K562 (cell line): ENCODE results near the gene MIB2.

Experiments
- ATF3 ChIP-seq, 2 experiments: fragments of 450-650 bp in 1 of 2; sonication (generic) in 1 of 2; formaldehyde crosslinking in 1 of 2; IDR thresholded peaks in 1 of 2; conservative IDR thresholded peaks in 1 of 2; 2 replicates each; pipeline versions ENCODE4 v1.6.1 to v1.8.1; 2016 to 2023; ENCODE audit warnings: mild to moderate bottlenecking in 2 of 2, moderate library complexity in 2 of 2, inconsistent platforms in 1 of 2, missing genetic modification reagents in 1 of 2
- CHD2 ChIP-seq: IDR thresholded peaks from 2 replicates; pipeline ENCODE4 v1.6.1; 2011; ENCODE audit warnings: low read depth, low read length
- L3MBTL2 ChIP-seq: fragments of 450-650 bp; IDR thresholded peaks from 2 replicates; pipeline ENCODE4 v1.6.1; 2016; ENCODE audit warnings: mild to moderate bottlenecking, moderate library complexity
- MAX ChIP-seq: sonication (generic); formaldehyde crosslinking; IDR thresholded peaks from 2 replicates; pipeline ENCODE4 v1.9.0; 2022; ENCODE audit warnings: mild to moderate bottlenecking, missing genetic modification reagents
- SRF ChIP-seq, 2 experiments: fragments of 250-450, 450-650 bp in 1 of 2; sonication (Bioruptor Pico) in 1 of 2; sonication (generic) in 1 of 2; formaldehyde crosslinking; IDR thresholded peaks; 2 replicates each; pipeline versions ENCODE4 v1.5.0 to v1.5.1; 2020 to 2022; ENCODE audit warnings: mild to moderate bottlenecking in 1 of 2, missing genetic modification reagents in 1 of 2
- TAF1 ChIP-seq: IDR thresholded peaks from 2 replicates; pipeline ENCODE4 v1.6.1; 2011; ENCODE audit warnings: mild to moderate bottlenecking, low read length, moderate library complexity; ENCODE audit not compliant: insufficient read depth, control insufficient read depth, severe bottlenecking; ENCODE audit errors: extremely low read depth
- TEAD2 ChIP-seq: fragments of 450-650 bp; IDR thresholded peaks from 2 replicates; pipeline ENCODE4 v1.6.1; 2016; ENCODE audit warnings: missing genetic modification characterization, control low read depth, missing compliant biosample characterization
- U2AF2 ChIP-seq: fragments of 200-400 bp; formaldehyde crosslinking; optimal IDR thresholded peaks from 2 replicates; pipeline ENCODE3; 2017; ENCODE audit warnings: low read depth, mild to moderate bottlenecking, low read length
- YY1 ChIP-seq, 3 experiments: IDR thresholded peaks; 2 replicates each; pipeline ENCODE4 v1.6.1; 2011; ENCODE audit warnings: low read length in 2 of 3, mild to moderate bottlenecking in 2 of 3, moderate library complexity in 2 of 3, borderline replicate concordance in 1 of 3, control low read depth in 1 of 3, low read depth in 1 of 3; ENCODE audit not compliant: insufficient read depth in 3 of 3, insufficient replicate concordance in 2 of 3, control insufficient read depth in 1 of 3, insufficient read length in 1 of 3; ENCODE audit errors: extremely low read depth in 1 of 3
- ZNF512 ChIP-seq: IDR thresholded peaks from 2 replicates; pipeline ENCODE4 v1.6.1; 2016; ENCODE audit warnings: missing genetic modification characterization, missing compliant biosample characterization
- TF ChIP-seq, protein P1 (sequence below), 3 experiments: IDR thresholded peaks in 2 of 3; conservative IDR thresholded peaks in 1 of 3; 2 replicates each; pipeline ENCODE4 v1.5.1; 2011 to 2012; ENCODE audit warnings: low read length in 3 of 3, mild to moderate bottlenecking in 3 of 3, control low read depth in 2 of 3, improper control_type of control experiment in 1 of 3, inconsistent platforms in 1 of 3, low read depth in 1 of 3, mixed read lengths in 1 of 3, moderate library complexity in 1 of 3; ENCODE audit not compliant: insufficient read depth in 2 of 3
- TF ChIP-seq, protein P2 (sequence below): IDR thresholded peaks from 2 replicates; pipeline ENCODE4 v1.6.1; 2011; ENCODE audit warnings: borderline replicate concordance, low read depth, mild to moderate bottlenecking, moderate library complexity, low read length; ENCODE audit not compliant: insufficient read depth, poor library complexity, severe bottlenecking
- TF ChIP-seq, protein P3 (sequence below): sonication (generic); formaldehyde crosslinking; IDR thresholded peaks from 2 replicates; pipeline ENCODE4 v1.8.0; 2023; ENCODE audit warnings: missing genetic modification reagents, mild to moderate bottlenecking, borderline replicate concordance
- TF ChIP-seq, protein P4 (sequence below): sonication (generic); formaldehyde crosslinking; IDR thresholded peaks from 2 replicates; pipeline ENCODE4 v1.5.0; 2020; ENCODE audit warnings: missing genetic modification reagents

- no peak for TF ChIP-seq YY1 (IDR thresholded peaks at IDR 0.05; ENCODE audit: borderline replicate concordance in 1 of 3, control insufficient read depth in 1 of 3, extremely low read depth in 1 of 3, insufficient read depth in 3 of 3, insufficient read length in 1 of 3, insufficient replicate concordance in 2 of 3, low read depth in 1 of 3, low read length in 2 of 3)
- TF ChIP-seq MAX (CRISPR knock-in tag), result no peak
- TF ChIP-seq ZNF512 (tag), result no peak
- no peak for TF ChIP-seq CHD2
- TF ChIP-seq, protein P1, sequence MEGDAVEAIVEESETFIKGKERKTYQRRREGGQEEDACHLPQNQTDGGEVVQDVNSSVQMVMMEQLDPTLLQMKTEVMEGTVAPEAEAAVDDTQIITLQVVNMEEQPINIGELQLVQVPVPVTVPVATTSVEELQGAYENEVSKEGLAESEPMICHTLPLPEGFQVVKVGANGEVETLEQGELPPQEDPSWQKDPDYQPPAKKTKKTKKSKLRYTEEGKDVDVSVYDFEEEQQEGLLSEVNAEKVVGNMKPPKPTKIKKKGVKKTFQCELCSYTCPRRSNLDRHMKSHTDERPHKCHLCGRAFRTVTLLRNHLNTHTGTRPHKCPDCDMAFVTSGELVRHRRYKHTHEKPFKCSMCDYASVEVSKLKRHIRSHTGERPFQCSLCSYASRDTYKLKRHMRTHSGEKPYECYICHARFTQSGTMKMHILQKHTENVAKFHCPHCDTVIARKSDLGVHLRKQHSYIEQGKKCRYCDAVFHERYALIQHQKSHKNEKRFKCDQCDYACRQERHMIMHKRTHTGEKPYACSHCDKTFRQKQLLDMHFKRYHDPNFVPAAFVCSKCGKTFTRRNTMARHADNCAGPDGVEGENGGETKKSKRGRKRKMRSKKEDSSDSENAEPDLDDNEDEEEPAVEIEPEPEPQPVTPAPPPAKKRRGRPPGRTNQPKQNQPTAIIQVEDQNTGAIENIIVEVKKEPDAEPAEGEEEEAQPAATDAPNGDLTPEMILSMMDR (IDR thresholded peaks at IDR 0.05 in 2 of 3, conservative IDR thresholded peaks at IDR 0.05 in 1 of 3; ENCODE audit: insufficient read depth in 2 of 3, low read depth in 1 of 3, low read length in 3 of 3), result no peak
- TF ChIP-seq, protein P2, sequence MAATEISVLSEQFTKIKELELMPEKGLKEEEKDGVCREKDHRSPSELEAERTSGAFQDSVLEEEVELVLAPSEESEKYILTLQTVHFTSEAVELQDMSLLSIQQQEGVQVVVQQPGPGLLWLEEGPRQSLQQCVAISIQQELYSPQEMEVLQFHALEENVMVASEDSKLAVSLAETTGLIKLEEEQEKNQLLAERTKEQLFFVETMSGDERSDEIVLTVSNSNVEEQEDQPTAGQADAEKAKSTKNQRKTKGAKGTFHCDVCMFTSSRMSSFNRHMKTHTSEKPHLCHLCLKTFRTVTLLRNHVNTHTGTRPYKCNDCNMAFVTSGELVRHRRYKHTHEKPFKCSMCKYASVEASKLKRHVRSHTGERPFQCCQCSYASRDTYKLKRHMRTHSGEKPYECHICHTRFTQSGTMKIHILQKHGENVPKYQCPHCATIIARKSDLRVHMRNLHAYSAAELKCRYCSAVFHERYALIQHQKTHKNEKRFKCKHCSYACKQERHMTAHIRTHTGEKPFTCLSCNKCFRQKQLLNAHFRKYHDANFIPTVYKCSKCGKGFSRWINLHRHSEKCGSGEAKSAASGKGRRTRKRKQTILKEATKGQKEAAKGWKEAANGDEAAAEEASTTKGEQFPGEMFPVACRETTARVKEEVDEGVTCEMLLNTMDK, result no peak
- no peak for TF ChIP-seq TAF1
- TF ChIP-seq, protein P3, sequence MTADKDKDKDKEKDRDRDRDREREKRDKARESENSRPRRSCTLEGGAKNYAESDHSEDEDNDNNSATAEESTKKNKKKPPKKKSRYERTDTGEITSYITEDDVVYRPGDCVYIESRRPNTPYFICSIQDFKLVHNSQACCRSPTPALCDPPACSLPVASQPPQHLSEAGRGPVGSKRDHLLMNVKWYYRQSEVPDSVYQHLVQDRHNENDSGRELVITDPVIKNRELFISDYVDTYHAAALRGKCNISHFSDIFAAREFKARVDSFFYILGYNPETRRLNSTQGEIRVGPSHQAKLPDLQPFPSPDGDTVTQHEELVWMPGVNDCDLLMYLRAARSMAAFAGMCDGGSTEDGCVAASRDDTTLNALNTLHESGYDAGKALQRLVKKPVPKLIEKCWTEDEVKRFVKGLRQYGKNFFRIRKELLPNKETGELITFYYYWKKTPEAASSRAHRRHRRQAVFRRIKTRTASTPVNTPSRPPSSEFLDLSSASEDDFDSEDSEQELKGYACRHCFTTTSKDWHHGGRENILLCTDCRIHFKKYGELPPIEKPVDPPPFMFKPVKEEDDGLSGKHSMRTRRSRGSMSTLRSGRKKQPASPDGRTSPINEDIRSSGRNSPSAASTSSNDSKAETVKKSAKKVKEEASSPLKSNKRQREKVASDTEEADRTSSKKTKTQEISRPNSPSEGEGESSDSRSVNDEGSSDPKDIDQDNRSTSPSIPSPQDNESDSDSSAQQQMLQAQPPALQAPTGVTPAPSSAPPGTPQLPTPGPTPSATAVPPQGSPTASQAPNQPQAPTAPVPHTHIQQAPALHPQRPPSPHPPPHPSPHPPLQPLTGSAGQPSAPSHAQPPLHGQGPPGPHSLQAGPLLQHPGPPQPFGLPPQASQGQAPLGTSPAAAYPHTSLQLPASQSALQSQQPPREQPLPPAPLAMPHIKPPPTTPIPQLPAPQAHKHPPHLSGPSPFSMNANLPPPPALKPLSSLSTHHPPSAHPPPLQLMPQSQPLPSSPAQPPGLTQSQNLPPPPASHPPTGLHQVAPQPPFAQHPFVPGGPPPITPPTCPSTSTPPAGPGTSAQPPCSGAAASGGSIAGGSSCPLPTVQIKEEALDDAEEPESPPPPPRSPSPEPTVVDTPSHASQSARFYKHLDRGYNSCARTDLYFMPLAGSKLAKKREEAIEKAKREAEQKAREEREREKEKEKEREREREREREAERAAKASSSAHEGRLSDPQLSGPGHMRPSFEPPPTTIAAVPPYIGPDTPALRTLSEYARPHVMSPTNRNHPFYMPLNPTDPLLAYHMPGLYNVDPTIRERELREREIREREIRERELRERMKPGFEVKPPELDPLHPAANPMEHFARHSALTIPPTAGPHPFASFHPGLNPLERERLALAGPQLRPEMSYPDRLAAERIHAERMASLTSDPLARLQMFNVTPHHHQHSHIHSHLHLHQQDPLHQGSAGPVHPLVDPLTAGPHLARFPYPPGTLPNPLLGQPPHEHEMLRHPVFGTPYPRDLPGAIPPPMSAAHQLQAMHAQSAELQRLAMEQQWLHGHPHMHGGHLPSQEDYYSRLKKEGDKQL, result no peak
- no peak for TF ChIP-seq L3MBTL2
- TF ChIP-seq ATF3 (IDR thresholded peaks at IDR 0.05), result no peak
- TF ChIP-seq ATF3 (CRISPR knock-in tag; conservative IDR thresholded peaks at IDR 0.05), result no peak
- no peak for TF ChIP-seq U2AF2
- TF ChIP-seq SRF (CRISPR knock-in tag; IDR thresholded peaks at IDR 0.05), result no peak
- no peak for TF ChIP-seq TEAD2 (tag)
- TF ChIP-seq, protein P4, sequence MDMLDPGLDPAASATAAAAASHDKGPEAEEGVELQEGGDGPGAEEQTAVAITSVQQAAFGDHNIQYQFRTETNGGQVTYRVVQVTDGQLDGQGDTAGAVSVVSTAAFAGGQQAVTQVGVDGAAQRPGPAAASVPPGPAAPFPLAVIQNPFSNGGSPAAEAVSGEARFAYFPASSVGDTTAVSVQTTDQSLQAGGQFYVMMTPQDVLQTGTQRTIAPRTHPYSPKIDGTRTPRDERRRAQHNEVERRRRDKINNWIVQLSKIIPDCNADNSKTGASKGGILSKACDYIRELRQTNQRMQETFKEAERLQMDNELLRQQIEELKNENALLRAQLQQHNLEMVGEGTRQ, result no peak
Measured at GRCh38 chr1:1578371-1578940, 36.8 kb upstream of the MIB2 start.
